KG1 (cell line): Measurements from ENCODE around the gene TTC33.
"Not testable (repeated sequence)": the region's sequence is repeated elsewhere in the genome, so short reads cannot be mapped to it uniquely, and the experiment has no call there.

ENCODE experiments used
- DNase-seq: peaks from one replicate; lab custom pipeline; 2025; lab: John Stamatoyannopoulos, UW

The TTC33 gene

DNA sequence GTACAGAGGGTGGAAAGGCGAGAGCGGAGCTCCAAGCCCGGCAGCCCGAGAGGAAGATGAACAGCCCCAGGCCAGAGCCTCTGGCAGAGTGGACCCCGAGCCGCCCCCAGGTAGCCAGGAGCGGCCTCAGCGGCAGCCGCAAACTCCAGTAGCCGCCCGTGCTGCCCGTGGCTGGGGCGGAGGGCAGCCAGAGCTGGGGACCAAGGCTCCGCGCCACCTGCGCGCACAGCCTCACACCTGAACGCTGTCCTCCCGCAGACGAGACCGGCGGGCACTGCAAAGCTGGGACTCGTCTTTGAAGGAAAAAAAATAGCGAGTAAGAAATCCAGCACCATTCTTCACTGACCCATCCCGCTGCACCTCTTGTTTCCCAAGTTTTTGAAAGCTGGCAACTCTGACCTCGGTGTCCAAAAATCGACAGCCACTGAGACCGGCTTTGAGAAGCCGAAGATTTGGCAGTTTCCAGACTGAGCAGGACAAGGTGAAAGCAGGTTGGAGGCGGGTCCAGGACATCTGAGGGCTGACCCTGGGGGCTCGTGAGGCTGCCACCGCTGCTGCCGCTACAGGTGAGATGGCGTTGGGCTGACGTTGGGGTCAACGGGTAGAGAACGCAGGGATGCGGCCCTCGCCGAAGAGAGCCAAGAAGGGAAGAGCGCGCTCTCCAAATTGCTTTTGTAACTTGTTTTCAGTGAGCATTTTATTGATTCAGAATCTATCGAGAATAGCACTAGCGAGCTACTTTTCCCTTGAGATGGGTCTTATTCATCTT lies 75.7 kb downstream of the TTC33 start, which contains the start of gene PTGER4:
Gene PTGER4 (plus strand): TSS at position 3 of the 769 bp plus-strand sequence. CDS start 1,079 bp downstream, outside the sequence.
- no peak for DNase-seq

- peak; percentile 83 for DNase-seq
Observed at GRCh38 chr5:40679148-40679912, 76.4 kb downstream of the TTC33 start.

- no peak for DNase-seq
Observed at GRCh38 chr5:40678460-40679147, 77.2 kb downstream of the TTC33 start.

DNA sequence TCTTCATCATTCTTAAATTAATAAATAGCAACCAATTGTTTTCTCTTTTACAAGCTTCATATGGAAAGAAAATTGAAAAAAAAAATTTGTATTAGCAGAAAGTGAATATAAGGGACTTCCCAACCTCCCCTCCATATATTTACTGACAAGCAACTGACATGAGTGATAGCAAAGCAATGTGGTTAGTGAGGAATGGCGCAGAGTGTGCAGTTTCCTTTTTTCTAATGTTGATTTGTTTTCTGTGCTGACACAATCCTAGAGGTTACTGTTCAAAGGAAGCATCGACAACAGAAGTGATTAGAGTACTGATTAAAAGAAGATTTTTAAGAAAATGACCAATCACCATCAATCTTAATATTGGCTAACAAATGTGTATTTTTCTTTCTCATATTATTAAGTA lies 77.7 kb downstream of the TTC33 start:
- DNase-seq: no peak

- no peak for DNase-seq
Observed at GRCh38 chr5:40677456-40677855, 78.3 kb downstream of the TTC33 start.

DNA sequence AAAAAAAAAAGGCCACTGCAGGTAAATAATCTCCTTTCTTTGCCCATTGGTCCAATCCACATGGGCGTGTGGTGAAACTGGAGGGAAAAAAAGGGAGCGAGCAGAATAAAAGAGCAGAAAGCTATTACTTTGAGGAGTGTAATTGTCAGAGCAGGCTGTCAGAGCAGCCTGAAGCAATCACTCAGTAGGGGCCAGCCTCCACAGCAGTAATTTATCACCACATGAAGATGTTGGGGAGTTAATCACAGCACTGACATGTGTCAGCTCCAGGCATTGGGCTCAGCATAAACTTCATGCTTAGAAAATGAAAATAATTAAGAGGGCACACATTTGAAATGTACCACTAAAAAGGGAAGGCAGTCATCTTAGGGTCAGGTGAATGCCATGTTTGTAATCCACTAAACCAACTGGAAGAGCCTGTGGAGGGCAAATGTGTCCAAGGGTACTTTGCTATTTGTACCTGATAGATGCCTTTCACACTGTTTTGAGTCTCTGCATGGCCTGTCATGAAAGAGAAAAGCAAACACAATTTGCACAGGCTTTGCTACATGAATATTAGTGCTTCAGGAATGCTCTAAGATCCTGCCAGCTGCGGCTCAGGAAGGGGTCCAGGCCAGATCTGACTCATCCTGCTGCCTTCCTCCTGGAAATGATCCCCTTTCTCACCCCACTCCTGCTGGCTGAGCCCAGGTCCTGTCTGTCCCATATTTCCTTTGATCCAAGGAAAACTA lies 79.0 kb downstream of the TTC33 start:
- no peak for DNase-seq

GRCh38 chr5:40675396-40676133 lies 80.2 kb downstream of the TTC33 start:
- no peak for DNase-seq

DNA sequence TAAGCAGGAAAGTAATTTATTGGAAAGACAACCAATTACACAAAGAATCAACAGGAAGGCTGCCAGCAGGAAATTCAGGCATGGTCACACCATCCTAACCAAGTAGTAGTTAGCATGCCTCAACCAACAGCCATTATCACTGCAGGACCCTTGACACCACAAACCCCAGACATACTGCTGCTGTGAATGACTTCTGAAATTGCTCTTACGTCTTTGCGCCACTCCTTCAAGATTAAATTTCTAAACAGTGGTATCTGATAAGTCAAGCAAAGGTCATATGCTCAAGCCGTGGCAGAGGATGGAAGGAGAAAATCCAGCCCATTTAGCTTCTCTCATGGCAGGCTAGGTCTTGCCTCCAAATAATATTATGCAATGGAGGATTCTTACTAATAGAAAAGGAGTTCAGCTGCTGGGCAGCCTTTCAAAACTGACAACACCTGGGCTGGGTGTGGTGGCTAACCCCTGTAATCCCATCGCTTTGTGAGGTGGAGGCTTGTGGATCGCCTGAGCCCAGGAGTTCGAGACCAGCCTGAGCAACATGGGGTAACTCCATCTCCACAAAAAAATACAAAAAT lies 81.0 kb downstream of the TTC33 start:
- DNase-seq: no peak

DNA sequence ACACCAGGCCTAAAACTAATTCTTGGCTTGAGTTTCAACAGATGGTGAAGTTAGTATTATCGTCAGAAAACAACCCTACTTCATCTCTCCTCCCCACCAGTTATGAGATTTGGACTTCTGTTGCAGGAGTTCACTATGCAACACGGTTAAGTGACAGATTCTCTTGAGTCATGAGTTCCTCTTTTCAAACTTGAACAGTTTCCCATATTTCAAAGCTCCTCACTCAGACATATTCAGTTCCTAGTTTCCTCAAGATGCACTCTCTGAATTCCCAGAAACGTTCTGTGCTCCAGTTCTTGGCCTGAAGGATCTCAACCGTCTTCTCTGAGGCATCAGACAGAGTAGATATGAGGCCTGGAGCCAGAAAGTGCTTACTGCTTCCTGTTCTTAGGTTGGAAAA lies 83.3 kb downstream of the TTC33 start:
- DNase-seq: peak; percentile 43

GRCh38 chr5:40669606-40670390 lies 86.0 kb downstream of the TTC33 start:
- DNase-seq: no peak

DNA sequence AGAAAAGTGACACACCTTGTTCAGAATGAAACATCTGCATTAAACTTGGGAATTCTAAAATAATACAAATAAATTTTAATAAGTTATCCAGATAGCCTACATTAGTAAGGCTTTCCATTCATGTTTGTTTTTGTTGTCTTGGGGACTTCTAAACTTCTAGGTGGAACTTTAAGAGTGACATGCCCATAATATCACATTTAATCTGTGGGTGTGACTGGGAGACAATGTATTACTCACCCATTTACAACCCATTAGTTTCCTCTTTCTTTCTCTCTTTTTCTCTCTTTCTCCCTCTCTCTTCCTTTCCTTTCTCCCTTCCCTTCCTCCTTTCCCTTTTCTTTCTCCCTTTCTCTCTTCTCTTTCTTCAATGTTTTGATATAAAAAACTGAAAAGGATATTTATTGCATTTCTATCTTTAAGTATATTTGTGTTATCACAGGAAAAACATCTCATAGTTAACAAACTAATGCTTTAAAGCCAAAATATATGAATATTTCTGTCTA lies 88.5 kb downstream of the TTC33 start:
- DNase-seq: no peak

DNA sequence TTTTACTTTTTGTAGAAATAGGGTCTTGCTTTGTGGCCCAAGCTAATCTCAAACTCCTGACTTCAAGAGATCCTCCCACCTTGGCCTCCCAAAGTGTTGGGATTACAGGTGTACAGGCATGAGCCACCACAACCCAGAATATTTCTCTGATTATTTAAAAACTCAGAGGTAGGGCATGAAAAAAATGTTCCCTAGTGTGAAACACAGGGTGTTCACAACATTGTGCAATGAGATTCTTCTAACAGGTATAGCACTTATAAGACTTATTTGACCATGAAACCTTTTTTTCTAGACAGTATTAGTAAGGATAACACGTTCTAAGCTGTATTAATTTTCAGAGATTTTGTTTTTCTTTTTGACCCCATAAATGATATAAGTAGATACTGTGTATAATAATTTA lies 89.1 kb downstream of the TTC33 start:
- no peak for DNase-seq

DNA sequence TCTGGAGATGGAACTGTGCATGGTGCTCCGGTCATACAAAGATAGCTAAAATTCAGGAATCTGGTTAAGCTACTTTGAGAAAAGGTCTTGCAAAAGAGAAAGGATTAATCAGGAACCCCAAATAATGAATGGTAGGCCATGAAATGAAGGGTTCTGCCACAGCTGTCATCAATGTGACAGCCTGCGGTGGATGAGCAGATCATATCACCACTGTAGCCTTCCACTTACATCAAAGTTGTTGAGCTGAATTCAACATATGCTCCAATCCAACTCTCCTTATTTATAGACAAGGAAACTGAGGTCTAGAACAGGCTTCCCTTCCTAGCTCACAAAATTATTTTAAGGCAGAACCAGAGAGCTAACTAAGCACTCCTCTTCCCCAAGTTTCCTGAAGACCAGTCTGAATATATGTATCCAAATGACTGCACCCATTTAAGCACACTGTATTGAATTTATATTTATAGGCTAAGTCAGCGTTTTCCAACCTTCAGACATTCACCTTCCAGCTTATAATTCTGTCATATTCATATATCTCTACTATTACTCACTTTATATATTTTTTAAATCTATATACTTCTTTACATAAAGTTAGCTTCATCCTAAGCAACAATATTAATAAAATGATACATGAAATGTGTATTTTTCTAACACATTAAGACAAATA lies 90.0 kb downstream of the TTC33 start:
- DNase-seq: no peak

DNA sequence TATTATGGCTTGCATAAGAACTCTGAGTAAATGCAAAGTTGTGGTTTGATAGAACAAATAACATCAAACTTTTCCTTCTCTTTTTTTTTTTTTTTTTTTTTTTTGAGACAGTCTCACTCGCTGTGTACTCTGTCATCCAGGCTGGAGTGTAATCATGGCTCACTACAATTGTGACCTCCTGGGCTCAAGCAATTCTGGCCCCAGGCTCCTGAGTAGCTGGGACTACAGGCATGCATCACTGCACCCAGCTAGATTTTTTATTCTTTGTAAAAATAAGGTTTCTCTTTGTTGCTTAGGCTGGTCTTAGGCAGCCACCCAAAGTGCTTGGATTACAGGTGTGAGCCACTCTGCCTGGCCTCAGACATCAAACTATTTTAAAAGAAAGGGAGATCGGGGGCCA lies 95.0 kb downstream of the TTC33 start:
- DNase-seq: no peak

- DNase-seq: no peak
Observed at GRCh38 chr5:40656766-40657165, 99.0 kb downstream of the TTC33 start.

GRCh38 chr5:40656091-40656490 lies 99.7 kb downstream of the TTC33 start:
- DNase-seq: not testable (repeated sequence)

GRCh38 chr5:40655138-40655537 lies 100.6 kb downstream of the TTC33 start:
- DNase-seq: no peak

GRCh38 chr5:40654377-40654991 lies 101.3 kb downstream of the TTC33 start:
- no peak for DNase-seq
